GM18870 (cell line): Measurements from ENCODE around the gene LCOR.

Experiments
- ATAC-seq: cut with Tn5 transposase; IDR thresholded peaks from one replicate; pipeline ENCODE4 v1.9.1; 2021; ENCODE audit warnings: moderate library complexity; ENCODE audit not compliant: unreplicated experiment

The LCOR gene

GRCh38 chr10:97006364-97006763 is 174.3 kb downstream of the LCOR start:
- ATAC-seq: no peak

GRCh38 chr10:97007417-97007816 is 175.3 kb downstream of the LCOR start:
- no peak for ATAC-seq

- ATAC-seq: no peak
Observed at GRCh38 chr10:97010695-97011206, 178.7 kb downstream of the LCOR start.

GRCh38 chr10:97011397-97011796 is 179.3 kb downstream of the LCOR start:
- ATAC-seq: no peak

GRCh38 chr10:97012470-97012869 is 180.4 kb downstream of the LCOR start:
- ATAC-seq: no peak

GRCh38 chr10:97013568-97013967 is 181.5 kb downstream of the LCOR start:
- no peak for ATAC-seq

- no peak for ATAC-seq
Observed at GRCh38 chr10:97013983-97014382, 181.9 kb downstream of the LCOR start.

GRCh38 chr10:97015240-97015639 is 183.1 kb downstream of the LCOR start:
- ATAC-seq: no peak

GRCh38 chr10:97016728-97017473 is 184.8 kb downstream of the LCOR start:
- peak; percentile 70 for ATAC-seq

GRCh38 chr10:97017474-97017903 is 185.4 kb downstream of the LCOR start:
- no peak for ATAC-seq

- ATAC-seq: no peak
Observed at GRCh38 chr10:97018251-97019212, 186.4 kb downstream of the LCOR start.

- ATAC-seq: no peak
Observed at GRCh38 chr10:97019213-97019844, 187.2 kb downstream of the LCOR start.

- no peak for ATAC-seq
Observed at GRCh38 chr10:97020452-97021400, 188.6 kb downstream of the LCOR start.

GRCh38 chr10:97022616-97023015 is 190.5 kb downstream of the LCOR start:
- no peak for ATAC-seq

GRCh38 chr10:97023401-97024167 is 191.5 kb downstream of the LCOR start:
- ATAC-seq: no peak

GRCh38 chr10:97024168-97025073 is 192.3 kb downstream of the LCOR start:
- no peak for ATAC-seq

GRCh38 chr10:97025613-97026242 is 193.6 kb downstream of the LCOR start:
- no peak for ATAC-seq
